Choroid plexus epithelial cell (primary cell): Measurements from ENCODE around the gene CCNDBP1.
"Not testable (repeated sequence)": the region's sequence is repeated elsewhere in the genome, so short reads cannot be mapped to it uniquely, and the experiment has no call there.

Source experiments
- DNase-seq: peaks from one replicate; pipeline ENCODE4 v3.0.0-alpha.2; 2010; ENCODE audit warnings: low read depth
- H3K4me3 ChIP-seq: 2 replicates; pipeline ENCODE4 v1.5.1; 2011; ENCODE audit warnings: low read depth, mild to moderate bottlenecking, control low read depth, low read length, moderate library complexity
- CTCF ChIP-seq: conservative IDR thresholded peaks from 2 replicates; pipeline ENCODE4 v1.5.1; 2011; ENCODE audit warnings: low read depth, mild to moderate bottlenecking, control low read depth, inconsistent platforms, low read length, moderate library complexity

Gene CCNDBP1

DNA sequence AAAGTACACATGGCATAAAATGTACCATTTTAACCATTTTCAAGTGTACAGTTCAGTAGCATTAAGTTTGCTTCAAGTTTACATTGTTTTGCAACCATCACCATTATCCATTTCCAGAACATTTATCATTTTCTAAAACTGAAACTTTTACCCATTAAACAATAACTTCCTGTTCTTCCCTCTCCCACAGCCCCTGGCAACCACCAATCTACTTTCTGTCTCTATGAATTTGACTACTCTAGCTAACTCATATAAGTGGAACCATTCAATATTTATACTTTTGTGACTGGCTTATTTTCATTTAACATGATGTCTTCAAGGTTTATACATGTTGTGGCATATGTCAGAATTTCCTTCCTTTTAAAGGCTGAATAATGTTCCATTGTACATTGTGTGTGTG, 31.9 kb upstream of the CCNDBP1 start:
- no peak overlapping the region for H3K4me3 ChIP-seq
- no peak for DNase-seq
- TF ChIP-seq CTCF, result no peak

DNA sequence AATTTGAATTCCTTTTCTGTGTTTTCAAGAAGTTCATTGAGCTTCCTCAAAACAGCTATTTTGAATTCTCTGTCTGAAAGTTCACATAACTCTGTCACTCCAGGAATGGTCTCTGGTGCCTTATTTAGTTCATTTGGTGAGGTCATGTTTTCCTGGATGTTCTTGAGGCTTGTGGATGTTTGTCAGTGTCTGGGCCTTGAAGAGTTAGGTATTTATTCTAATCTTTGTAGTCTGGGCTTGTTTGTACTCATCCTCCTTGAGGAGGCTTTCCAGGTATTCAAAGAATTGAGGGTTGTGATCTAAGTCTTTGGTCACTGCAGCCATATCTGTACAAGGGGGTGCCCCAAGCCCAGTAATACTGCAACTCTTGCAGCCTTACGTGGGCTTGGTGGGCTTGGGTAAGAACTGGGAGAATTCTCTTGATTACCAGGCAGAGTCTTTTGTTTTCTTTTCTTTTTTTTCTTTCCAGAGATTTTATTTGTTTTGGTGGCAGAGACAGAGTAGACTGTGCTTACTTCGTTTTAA, 19.3 kb upstream of the CCNDBP1 start:
- H3K4me3 ChIP-seq, result no peak overlapping the region
- DNase-seq, result peak; percentile 37
- no peak for TF ChIP-seq CTCF

DNA sequence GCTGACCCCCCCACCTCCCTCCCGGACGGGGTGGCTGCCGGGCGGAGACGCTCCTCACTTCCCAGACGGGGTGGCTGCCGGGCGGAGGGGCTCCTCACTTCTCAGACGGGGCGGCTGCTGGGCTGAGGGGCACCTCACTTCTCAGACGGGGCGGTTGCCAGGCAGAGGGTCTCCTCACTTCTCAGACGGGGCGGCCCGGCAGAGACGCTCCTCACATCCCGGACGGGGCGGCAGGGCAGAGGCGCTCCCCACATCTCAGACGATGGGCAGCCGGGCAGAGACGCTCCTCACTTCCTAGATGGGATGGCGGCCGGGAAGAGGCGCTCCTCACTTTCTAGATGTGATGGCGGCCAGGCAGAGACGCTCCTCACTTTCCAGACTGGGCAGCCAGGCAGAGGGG, 17.9 kb upstream of the CCNDBP1 start:
- H3K4me3 ChIP-seq, DNase-seq: not testable (repeated sequence)

DNA sequence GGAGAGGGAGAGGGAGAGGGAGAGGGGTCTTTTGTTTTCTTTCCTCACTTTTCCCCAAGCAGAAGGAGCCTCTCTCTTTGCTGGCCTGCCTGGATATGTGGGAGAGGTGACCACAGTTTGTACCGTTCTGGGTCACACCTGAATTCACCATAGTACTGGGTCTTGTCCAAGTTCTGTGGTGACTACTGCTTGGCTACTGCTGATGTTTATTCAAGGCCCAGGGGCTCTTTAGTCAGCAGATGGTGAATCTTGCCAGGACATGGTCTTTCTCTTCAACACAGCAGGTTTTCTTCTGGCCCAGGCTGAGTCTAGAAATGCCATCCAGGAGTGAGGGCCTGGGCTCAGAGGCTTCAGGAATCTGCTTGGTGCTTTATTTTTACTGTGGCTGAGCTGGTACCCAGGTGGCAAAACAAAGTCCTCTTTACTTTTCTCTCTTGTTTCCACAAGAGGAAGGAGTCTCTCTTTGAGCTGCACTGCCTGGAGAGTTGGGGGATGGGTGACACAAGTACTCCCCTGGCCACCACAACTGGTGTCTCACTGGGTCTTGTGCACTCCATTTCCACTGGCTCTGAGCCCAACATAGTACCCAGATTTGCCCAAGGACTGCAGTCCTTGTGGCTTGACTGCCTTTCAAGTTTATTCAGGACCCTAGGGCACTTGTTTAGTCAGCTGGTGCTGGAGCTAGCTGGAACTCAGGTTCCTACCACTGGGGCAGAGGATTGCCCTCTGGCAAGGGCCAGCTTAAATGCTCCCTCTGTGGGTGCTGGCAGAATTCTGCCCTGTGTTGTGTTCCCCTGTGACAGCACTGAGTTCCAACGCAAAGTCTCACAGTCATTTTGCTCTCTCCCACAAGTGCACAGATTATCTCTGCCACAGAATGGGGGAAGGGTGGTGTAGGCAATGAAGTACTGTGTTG, 16.8 kb upstream of the CCNDBP1 start:
- DNase-seq, result peak; percentile 66
- no peak for TF ChIP-seq CTCF
- no peak overlapping the region for H3K4me3 ChIP-seq

DNA sequence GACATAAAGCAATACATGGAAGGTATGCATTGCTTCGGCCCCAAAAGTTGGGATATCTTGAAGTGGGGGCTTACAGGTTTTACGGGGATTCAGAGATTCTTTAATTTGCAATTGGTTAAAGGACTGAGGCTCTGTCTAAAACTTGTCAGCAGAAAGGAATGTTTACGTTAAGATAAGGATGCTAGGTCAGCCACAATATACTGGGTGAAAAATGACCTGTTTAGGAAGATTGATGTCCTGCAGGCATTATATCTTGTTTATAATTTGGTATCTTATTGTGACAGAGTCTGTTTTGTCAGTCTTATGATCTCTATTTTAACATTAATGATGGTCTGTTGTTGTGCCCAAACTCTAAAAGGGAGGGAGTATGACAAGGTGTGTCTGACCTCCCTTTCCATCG, 15.3 kb upstream of the CCNDBP1 start:
- peak; percentile 28 for DNase-seq
- no peak for TF ChIP-seq CTCF

DNA sequence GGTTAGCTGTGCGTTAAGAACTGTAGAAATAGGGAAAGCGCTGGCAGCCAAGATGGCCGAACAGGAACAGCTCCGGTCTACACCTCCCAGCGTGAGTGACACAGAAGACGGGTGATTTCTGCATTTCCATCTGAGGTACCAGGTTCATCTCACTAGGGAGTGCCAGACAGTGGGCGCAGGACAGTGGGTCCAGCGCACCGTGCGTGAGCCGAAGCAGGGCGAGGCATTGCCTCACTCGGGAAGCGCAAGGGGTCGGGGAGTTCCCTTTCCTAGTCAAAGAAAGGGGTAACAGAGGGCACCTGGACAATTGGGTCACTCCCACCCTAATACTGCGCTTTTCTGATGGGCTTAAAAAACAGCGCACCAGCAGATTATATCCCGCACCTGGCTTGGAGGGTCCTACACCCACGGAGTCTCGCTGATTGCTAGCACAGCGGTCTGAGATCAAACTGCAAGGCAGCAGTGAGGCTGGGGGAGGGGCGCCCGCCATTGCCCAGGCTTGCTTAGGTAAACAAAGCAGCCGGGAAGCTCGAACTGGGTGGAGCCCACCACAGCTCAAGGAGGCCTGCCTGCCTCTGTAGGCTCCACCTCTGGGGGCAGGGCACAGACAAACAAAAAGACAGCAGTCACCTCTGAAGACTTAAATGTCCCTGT, 9.4 kb upstream of the CCNDBP1 start:
- not testable (repeated sequence) for H3K4me3 ChIP-seq, DNase-seq

More for the DNA sequence above, 15.3 kb upstream of the CCNDBP1 start:
- no peak overlapping the region for H3K4me3 ChIP-seq

GRCh38 chr15:43177147-43177546, 8.1 kb upstream of the CCNDBP1 start:
- DNase-seq, H3K4me3 ChIP-seq: not testable (repeated sequence)

- TF ChIP-seq CTCF, result no peak
- H3K4me3 ChIP-seq, result no peak overlapping the region
- no peak for DNase-seq
These were observed 1.9 kb upstream of the CCNDBP1 start for GRCh38 chr15:43183270-43183669.
